ENCODE data around the gene RACK1. TPM values are rescaled to one million over a fixed set of nuclear protein-coding genes. Genes with fewer than 3 reads are reported as not detected.
A peak's percentile ranks its signal among the peaks of the same experiment; 100 is the strongest.

Gene RACK1
- total and polyA plus RNA-seq, 2 of the 13 experiments (the other 11 are each of a cell fraction or from before 2014, with no cell fraction given) = 2,514 to 6,141 TPM

DNA sequence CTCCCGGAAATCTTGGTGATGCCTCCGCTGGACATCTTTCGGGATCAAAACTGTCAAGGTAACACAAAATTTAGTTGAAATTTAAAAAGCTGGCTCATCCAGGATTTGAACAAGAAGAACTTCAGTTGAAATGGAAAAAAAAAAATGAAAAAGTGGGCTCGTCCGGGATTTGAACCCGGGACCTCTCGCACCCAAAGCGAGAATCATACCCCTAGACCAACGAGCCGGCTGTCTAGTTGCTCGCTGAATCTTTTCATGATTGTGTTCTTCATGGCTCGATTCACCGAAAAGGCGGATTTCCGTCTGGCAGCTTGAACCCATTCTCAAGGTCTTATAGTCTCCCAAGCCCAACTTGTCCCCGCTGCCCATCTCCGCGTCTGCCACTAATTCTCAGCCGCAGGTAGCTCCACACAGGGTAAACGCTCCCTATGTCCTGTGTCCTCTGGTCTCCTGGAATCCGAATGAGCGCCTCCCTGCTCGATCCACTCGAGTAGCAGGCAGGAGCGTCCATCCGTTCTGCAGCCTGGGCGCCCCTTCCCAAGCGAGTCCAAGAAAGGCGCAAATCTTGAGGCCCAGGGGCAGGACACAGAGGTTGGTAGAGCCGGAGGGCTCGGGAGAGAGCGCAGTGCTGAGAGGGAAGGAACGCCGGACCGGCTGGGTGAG is 54.9 kb downstream of the RACK1 start (continued):
- TF ChIP-seq SRSF1 (optimal IDR thresholded peaks at IDR 0.05; ENCODE audit: low read depth, low read length) (peak; percentile 42), ZNF768 (CRISPR knock-in tag; IDR thresholded peaks at IDR 0.05) (no peak), ZNF547 (CRISPR knock-in tag; IDR thresholded peaks at IDR 0.05) (no peak), ZEB1 (IDR thresholded peaks at IDR 0.05; ENCODE audit: insufficient replicate concordance, low read depth) (no peak), ZNF616 (CRISPR knock-in tag; IDR thresholded peaks at IDR 0.05; ENCODE audit: low read depth) (no peak), ZNF367 (CRISPR knock-in tag; IDR thresholded peaks at IDR 0.05; ENCODE audit: borderline replicate concordance) (no peak), NFKBIZ (CRISPR knock-in tag; IDR thresholded peaks at IDR 0.05) (no peak), KDM1A (CRISPR knock-in tag; IDR thresholded peaks at IDR 0.05) (no peak), MIER3 (CRISPR knock-in tag; IDR thresholded peaks at IDR 0.05; ENCODE audit: borderline replicate concordance) (peak; percentile 12; the same call in 1 of the 2 replicates), FOXK1 (CRISPR knock-in tag; IDR thresholded peaks at IDR 0.05; ENCODE audit: borderline replicate concordance, low read depth) (no peak), ZBTB38 (CRISPR knock-in tag; IDR thresholded peaks at IDR 0.05) (peak; percentile 20; the same call in 1 of the 2 replicates), CBX2 (IDR thresholded peaks at IDR 0.05; ENCODE audit: low read depth, low read length) (no peak), CBX2 (CRISPR knock-in tag; IDR thresholded peaks at IDR 0.05; ENCODE audit: low read depth) (no peak), ZNF235 (CRISPR knock-in tag; IDR thresholded peaks at IDR 0.05; ENCODE audit: borderline replicate concordance) (no peak)
- TF ChIP-seq, protein P1, sequence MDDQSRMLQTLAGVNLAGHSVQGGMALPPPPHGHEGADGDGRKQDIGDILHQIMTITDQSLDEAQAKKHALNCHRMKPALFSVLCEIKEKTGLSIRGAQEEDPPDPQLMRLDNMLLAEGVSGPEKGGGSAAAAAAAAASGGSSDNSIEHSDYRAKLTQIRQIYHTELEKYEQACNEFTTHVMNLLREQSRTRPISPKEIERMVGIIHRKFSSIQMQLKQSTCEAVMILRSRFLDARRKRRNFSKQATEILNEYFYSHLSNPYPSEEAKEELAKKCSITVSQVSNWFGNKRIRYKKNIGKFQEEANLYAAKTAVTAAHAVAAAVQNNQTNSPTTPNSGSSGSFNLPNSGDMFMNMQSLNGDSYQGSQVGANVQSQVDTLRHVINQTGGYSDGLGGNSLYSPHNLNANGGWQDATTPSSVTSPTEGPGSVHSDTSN (CRISPR knock-in tag; IDR thresholded peaks at IDR 0.05; ENCODE audit: borderline replicate concordance) = no peak
- TF ChIP-seq, protein P2, sequence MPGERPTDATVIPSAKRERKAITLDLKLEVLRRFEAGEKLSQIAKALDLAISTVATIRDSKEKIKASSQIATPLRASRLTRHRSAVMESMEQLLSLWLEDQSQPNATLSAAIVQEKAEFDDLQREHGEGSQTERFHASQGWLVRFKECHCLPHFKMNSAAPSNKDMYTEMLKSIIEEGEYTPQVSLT (CRISPR knock-in tag; IDR thresholded peaks at IDR 0.05; ENCODE audit: borderline replicate concordance, low read depth) = no peak
- TF ChIP-seq, protein P3, sequence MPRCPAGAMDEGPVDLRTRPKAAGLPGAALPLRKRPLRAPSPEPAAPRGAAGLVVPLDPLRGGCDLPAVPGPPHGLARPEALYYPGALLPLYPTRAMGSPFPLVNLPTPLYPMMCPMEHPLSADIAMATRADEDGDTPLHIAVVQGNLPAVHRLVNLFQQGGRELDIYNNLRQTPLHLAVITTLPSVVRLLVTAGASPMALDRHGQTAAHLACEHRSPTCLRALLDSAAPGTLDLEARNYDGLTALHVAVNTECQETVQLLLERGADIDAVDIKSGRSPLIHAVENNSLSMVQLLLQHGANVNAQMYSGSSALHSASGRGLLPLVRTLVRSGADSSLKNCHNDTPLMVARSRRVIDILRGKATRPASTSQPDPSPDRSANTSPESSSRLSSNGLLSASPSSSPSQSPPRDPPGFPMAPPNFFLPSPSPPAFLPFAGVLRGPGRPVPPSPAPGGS (CRISPR knock-in tag; IDR thresholded peaks at IDR 0.05) = no peak
- TF ChIP-seq, protein P4, sequence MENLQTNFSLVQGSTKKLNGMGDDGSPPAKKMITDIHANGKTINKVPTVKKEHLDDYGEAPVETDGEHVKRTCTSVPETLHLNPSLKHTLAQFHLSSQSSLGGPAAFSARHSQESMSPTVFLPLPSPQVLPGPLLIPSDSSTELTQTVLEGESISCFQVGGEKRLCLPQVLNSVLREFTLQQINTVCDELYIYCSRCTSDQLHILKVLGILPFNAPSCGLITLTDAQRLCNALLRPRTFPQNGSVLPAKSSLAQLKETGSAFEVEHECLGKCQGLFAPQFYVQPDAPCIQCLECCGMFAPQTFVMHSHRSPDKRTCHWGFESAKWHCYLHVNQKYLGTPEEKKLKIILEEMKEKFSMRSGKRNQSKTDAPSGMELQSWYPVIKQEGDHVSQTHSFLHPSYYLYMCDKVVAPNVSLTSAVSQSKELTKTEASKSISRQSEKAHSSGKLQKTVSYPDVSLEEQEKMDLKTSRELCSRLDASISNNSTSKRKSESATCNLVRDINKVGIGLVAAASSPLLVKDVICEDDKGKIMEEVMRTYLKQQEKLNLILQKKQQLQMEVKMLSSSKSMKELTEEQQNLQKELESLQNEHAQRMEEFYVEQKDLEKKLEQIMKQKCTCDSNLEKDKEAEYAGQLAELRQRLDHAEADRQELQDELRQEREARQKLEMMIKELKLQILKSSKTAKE (CRISPR knock-in tag; IDR thresholded peaks at IDR 0.05; ENCODE audit: borderline replicate concordance) = no peak
- TF ChIP-seq, protein P5, sequence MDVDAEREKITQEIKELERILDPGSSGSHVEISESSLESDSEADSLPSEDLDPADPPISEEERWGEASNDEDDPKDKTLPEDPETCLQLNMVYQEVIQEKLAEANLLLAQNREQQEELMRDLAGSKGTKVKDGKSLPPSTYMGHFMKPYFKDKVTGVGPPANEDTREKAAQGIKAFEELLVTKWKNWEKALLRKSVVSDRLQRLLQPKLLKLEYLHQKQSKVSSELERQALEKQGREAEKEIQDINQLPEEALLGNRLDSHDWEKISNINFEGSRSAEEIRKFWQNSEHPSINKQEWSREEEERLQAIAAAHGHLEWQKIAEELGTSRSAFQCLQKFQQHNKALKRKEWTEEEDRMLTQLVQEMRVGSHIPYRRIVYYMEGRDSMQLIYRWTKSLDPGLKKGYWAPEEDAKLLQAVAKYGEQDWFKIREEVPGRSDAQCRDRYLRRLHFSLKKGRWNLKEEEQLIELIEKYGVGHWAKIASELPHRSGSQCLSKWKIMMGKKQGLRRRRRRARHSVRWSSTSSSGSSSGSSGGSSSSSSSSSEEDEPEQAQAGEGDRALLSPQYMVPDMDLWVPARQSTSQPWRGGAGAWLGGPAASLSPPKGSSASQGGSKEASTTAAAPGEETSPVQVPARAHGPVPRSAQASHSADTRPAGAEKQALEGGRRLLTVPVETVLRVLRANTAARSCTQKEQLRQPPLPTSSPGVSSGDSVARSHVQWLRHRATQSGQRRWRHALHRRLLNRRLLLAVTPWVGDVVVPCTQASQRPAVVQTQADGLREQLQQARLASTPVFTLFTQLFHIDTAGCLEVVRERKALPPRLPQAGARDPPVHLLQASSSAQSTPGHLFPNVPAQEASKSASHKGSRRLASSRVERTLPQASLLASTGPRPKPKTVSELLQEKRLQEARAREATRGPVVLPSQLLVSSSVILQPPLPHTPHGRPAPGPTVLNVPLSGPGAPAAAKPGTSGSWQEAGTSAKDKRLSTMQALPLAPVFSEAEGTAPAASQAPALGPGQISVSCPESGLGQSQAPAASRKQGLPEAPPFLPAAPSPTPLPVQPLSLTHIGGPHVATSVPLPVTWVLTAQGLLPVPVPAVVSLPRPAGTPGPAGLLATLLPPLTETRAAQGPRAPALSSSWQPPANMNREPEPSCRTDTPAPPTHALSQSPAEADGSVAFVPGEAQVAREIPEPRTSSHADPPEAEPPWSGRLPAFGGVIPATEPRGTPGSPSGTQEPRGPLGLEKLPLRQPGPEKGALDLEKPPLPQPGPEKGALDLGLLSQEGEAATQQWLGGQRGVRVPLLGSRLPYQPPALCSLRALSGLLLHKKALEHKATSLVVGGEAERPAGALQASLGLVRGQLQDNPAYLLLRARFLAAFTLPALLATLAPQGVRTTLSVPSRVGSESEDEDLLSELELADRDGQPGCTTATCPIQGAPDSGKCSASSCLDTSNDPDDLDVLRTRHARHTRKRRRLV (CRISPR knock-in tag; IDR thresholded peaks at IDR 0.05) = 0 out of 2 replicates have a peak, but pooled peaks have one; percentile 7

All from HepG2 (cell line).